ENCODE results near the gene NYNRIN.
"Not testable (repeated sequence)": the region's sequence is repeated elsewhere in the genome, so short reads cannot be mapped to it uniquely, and the experiment has no call there.

Gene NYNRIN

DNA sequence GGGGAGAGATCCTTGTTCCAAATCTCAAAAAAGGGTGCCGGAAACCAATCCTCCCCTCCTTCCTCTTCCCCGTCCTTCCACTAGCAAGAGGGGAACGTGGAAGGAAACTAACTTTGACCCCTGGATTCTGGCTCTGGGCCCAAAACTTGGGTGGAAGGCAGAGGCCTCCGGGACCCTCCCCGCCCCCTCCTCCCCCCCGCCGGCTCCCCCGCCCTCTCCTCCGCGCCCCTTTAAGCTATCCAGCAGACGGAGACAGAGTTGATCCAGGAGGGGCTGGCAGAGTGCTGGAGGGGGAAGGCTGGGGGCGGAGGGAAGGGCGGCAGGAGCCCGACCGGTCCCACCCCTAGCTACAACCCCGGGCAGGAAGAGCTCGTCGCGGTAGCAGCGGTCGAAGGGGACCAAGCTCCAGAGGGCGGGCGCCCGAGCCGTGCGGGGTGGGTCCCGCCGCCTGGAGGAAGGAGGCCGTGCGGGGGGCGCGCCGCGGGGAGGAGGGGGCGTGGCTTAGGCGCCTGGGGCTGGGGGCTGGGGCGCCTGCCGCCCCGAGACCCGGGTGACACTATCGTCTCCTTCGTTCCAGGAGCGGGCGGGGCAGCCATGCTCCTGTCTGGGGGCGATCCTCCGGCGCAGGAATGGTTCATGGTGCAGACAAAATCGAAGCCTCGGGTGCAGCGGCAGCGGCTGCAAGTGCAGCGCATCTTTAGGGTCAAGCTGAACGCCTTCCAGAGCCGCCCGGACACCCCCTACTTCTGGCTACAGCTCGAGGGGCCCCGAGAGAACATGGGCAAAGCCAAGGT, at the start of gene NYNRIN:
Gene NYNRIN (plus strand): TSS at position 351 of the 794 bp plus-strand sequence. CDS start 244 bp downstream, at position 595.
- DNase-seq (ENCODE audit: low read depth): no peak

DNA sequence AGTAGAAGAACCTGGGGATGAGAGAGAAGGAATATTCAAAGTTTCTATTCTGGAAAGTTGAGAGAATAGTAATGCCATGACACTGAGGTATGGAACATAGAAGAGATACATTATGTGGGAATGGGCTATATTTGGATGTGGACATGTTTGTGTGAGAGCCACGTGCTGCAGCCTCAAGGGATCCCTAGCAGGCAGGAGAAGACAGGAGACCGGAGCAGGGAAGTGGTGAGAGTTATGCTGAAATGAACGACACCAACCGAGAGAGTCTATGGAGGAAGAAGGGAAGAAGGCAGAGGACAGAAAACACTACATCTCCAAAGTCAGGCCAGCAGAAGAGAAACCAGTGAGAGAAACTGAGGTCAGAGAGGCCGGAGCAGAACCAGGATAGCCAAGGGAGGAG, 49.1 kb upstream of the NYNRIN start:
- no peak for DNase-seq (ENCODE audit: low read depth)

DNA sequence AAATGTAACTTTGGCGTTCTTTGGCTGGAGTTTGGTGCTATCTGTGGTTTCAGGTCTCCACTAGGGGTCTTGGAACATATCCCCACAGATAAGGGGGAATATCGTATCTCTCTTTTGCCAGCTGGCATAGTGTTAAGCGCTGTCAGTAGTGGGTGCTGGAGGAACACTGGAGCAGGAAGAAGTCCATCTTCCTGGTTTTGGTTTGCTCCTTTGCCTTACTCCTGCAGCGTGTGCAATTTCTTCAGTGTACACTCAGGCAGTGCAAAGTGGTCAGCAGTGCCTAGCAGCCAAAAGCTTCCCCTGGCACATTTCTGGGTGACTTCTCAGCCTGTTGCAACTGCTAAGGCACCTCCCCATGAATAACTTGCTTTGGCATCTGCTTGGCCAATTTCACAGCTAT, 47.3 kb upstream of the NYNRIN start:
- DNase-seq (ENCODE audit: low read depth): no peak

DNA sequence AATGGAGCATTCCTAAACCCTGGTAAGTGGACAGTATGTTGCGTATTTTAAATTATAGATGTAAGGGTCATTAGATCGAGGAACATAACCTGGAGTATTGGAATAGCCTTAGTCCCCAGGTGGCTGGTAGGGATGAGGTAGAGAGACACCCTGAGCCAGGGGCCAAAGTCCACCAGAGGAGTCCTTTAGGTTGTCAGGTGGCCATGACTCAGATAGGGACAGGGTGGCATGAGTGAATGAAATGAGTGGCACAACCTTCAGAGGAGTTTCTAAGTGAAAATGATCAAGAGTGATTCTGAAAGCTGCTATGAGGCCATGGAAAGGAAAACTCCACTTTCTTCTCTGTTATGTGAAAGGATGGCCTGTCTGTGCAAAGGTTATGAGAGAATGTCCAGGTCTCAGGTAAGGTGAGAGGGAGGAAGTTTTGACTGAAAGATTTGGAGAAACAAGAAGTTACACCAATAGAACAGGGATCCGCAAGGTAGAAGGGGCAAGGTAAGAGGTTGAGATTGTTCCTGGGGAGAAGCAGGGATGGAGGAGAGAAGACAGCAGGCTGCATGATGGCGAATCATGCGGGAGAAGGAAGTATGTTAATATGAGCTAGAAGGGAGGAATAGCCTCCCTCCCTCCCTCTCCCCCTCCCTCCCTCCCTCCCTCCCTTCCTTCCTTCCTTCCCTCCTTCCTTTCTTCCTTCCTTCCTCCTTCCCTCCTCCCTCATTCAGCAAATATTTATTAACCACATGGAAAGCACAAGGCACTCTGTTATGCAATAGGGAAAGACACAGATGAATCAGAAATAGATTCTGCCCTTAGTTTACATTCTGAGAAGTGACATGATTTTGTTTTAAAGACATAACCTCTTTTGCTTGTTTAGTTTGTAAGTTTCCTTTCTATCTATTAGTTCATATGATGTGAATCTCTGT, 45.0 kb upstream of the NYNRIN start:
- no peak for DNase-seq (ENCODE audit: low read depth)

DNA sequence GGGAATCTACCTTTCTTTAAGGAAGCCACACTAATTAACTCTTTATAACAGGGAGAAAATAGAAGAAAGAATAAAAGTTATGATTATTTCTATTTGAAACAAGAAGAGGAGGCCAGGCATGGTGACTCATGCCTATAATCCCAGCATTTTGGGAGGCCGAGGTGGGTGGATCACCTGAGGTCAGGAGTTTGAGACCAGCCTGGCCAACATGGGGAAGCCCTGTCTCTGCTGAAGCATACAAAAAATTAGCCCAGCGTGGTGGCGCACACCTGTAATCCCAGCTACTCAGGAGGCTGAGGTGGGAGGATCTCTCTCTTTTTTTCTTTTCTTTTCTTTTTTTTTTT, 44.3 kb upstream of the NYNRIN start:
- DNase-seq (ENCODE audit: low read depth): not testable (repeated sequence)

DNA sequence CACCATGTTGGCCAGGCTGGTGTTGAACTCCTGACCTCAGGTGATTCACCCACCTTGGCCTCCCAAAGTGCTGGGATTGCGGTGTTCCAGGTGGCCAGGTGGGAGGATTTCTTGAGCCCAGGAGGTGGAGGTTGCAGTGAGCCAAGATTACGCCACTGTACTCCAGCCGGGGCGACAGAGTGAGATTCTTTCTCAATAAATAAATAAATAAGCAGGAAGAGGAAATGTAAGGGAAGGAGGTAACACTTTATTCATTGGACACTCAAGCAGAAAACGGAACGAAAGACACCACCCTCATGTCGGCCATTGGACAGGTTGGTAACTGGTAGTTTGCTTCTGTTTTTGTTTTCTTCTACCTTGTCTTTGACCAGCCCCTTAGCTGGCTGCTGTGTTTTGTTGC, 43.8 kb upstream of the NYNRIN start:
- DNase-seq (ENCODE audit: low read depth): no peak

DNA sequence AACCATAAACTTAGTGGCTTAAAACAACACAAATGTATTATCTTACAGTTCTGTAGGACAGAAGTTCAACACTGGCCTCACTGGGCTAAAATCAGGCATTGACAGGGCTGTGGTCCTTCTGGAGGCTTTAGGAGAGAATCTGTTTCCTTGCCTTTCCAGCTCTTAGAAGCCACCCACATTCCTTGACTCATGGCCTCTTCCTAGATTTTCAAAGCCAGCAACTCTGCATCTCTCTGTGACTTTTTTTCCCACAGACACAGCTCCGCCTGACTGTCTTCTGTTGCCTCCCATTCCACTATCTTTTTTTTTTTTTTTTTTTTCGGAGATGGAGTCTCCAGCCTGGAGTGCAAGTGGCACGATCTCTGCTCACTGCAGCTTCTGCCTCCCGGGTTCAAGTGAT, 42.6 kb upstream of the NYNRIN start:
- DNase-seq (ENCODE audit: low read depth): no peak

DNA sequence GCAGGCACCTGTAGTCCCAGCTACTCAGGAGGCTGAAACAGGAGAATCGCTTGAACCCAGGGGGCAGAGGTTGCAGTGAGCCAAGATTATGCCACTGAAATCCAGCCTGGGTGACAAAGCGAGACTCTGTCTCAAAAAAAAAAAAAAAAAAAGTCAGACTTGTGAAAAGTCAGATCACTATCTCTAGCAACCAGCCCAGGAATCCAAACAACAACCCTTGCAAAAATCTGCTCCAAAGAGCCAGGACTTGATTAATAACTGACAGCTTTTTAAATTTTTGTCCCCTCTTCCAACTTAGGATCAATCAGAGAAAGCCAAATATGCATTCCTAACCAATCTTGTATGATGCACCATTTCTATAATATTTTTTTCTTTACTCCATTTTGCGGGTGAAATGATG, 38.5 kb upstream of the NYNRIN start:
- no peak for DNase-seq (ENCODE audit: low read depth)

DNA sequence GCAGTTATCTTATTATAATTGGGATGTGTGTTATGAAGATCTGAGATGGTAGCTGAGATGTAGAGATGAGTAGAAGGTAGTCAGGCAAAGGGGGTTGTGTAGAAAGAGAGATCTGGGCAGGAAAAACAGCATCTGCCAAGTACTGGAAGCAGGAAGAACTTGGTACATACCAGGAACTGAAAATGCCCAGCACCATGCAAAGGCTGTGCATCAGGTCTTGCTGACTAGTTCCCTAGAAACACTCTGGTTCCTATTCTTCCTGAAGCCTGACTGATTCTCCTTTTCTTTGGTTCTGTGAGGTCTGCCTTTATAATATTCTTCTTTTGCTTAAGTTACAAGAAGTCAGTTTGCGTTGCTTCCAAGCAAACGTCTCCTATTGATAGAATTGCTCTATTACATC, 37.5 kb upstream of the NYNRIN start:
- DNase-seq (ENCODE audit: low read depth): no peak

DNA sequence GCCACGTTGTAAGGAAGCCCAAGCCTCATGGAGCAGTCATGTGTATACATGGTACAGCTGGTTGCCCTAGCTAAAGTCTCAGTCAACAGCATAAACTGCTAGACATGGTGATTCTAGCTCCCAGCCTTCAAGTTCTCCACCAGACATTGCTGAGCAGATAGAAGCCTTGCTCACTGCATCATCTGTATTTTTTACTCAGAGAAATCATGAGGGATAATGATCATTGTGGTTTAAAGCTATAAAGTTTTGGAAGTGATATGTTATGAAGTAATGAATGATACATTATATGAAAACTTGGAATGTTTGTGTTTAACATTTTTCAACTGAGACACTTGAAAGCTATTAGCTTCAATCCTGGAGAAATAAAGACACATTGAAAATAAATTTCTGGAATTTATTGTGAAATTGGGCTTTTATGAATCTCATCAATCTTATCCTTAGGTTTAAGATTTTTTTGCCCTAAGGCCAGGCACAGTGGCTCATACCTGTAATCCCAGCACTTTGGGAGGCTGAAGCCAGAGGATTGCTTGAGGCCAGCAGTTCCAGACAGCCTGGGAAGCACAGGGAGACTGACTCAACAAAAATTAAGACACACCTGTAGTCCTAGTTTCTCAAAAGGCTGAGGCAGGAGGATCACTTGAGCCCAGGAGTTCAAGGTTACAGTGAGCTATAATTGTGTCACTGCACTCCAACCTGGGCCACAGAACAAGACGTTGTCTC, 36.4 kb upstream of the NYNRIN start:
- DNase-seq (ENCODE audit: low read depth): no peak

DNA sequence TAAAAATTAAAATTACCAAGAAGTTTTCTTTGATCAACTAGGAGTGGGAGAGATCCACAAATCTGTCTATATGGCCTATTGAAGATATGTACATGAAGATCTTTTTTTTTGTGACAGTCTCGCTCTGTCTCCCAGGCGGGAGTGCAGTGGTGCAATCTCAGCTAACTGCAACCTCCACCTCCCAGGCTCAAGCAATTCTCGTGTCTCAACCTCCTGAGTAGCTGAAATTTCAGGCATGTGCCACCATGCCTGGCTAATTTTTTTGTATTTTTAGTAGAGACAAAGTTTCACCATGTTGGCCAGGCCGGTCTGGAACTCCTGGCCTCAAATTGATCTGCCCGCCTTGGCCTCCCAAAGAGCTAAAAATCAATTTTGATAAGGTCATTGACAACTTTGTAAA, 35.4 kb upstream of the NYNRIN start:
- DNase-seq (ENCODE audit: low read depth): no peak

DNA sequence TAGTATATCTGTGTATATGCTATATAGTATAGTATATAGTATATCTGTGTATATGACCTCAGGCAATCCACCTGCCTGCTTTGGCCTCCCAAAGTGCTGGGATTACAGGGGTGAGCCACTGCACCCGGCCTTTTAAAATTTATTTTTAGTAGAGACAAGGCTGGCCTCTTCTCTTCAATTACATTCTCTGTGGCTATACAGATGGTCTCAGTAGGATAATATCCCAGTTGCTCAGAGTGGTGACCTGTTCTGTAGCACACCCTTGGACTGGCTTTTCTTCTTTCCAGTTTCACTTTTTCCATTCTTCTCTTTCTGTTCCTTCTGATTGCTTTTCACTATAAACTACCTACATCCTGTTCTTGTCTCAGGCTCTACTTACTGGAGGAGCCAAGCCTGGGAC, 34.0 kb upstream of the NYNRIN start:
- DNase-seq (ENCODE audit: low read depth): no peak

DNA sequence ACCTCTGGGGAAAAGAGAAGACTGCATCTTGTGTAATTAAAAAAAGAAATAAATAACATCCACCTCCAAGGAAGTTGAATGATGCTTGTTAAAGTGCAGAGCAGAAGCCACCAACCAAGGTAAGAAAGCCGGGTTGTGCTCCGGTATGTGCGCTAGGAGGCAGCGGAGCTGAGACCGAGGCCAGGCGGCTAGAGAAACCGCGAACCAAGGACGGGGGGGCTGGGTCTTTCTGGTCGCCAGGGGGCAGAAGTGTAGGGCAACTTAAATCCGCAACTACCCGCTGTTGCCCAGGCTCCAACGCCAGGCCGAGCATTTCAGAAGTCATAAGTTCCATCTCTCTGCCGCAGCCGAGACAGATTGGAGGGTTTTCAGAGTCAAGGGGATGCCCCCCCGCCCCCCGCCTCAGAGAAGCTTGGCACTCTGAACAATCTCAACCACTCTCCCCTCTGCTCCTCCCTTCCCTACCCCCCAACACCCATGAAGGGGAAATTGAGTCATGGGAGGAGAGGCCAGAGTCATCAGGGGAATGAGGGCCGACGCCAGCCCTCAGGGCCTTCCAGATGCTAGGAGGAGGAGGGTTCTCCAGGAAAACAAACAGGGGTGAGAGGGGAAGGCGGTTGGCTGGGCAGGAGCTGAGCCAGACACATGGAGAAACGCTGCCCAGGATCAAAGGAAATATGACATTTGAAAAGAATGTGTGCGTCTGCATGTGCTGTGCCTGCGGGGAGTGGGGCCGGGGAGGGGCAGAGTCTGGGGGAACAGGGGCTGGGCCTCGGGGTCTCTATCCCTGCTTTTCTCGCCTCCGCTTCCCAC, 33.0 kb upstream of the NYNRIN start:
- DNase-seq (ENCODE audit: low read depth): peak; percentile 42

DNA sequence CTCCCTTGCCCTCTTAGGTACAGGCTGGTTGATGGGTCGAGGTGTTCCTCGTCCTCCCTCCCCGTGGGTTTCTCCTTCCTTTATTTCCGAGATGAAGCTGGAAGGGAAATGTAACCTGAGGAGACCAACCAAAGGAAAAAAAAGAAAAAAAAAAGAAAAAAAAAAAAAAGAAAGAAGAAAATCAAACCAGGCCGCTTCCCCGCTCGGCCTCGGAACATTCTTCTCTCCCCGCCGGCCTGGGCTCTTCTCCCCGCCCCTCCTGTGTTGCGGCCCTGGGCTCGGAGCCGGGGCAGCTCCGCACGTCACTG, 32.4 kb upstream of the NYNRIN start:
- DNase-seq (ENCODE audit: low read depth): no peak

DNA sequence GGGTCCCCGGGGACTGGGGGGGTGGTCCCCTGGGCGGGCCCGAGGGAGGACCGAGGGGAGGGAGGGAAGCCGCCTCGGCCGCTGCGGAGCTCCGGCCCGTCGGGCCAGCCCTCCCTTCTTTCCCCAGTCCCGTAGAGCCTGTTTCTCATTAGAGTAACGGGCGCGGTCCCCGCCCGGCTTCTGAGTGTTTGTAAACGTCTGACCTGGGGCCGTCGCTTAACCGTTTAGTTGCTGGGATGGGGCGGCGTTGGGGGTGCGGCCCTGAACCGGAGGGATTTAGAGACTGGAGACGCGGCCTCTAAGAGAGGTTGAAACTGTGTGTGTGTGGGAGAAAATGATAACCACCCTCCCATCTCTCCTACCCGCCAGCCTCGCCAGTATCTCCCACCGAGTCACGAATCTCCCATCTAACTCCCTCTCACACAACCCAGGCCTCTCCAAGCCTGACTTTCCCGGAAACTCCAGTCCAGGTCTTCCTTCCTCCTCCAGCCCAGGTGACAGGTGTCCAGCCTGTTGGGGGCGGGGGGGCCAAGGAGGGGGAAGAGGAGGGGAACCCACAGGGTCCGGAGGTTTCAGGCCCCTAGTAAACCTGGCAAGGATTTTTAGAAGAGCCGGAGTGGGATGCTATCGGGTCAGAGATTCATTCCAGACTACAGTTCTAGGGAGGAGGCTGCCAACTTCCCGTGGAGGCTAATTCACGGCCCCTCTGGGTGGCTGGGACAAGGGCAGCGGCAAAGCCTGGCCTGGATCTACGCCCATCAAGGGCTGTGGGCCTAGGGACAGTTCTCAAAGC, 31.9 kb upstream of the NYNRIN start:
- DNase-seq (ENCODE audit: low read depth): no peak

DNA sequence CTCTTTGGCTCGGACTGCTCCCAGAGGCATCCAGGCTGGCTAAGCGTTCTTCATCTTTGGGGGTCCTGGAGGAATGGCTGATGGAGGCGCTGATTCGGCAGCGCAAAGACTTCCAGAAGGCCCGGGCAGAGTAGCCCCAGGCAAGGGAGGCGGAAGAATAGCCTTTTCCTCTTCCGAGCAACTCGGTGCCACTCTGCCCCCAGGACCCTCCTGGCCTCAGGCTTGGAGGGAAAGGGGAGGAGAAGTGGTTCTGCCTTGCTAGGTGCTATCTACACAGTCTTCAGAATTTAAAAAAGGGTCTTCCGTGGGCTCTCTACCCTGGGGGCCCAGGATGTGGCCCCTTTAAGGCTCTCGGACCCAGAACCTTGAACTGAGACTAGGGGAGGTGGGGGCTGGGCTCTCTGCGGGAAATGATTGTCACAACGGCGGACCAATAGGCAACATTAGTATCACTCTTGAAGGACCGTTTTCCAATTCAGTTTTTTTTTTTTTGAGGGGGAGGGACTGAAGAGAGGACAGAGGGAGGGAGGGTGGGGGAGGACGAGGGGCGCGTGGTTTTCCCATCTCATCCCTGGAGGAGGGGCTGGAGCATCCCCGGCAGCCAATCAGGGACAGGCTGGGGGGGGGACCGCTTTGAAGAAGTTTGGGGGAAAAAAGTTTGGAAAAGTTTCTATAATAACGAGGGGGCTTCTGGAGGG, 31.1 kb upstream of the NYNRIN start, which contains the start of gene NFATC4:
Gene NFATC4 (plus strand): TSS at position 671 of the 698 bp plus-strand sequence. CDS start 157 bp downstream, outside the sequence.
- no peak for DNase-seq (ENCODE audit: low read depth)

DNA sequence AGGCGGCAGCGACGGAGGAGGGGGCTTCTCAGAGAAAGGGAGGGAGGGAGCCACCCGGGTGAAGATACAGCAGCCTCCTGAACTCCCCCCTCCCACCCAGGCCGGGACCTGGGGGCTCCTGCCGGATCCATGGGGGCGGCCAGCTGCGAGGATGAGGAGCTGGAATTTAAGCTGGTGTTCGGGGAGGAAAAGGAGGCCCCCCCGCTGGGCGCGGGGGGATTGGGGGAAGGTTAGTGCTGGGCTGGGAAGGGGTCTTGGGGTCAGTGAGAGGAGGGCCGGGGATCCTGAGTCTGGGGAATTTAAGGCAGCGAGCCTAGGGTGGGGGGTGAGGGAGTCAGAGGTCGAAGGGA, 30.6 kb upstream of the NYNRIN start:
- no peak for DNase-seq (ENCODE audit: low read depth)

DNA sequence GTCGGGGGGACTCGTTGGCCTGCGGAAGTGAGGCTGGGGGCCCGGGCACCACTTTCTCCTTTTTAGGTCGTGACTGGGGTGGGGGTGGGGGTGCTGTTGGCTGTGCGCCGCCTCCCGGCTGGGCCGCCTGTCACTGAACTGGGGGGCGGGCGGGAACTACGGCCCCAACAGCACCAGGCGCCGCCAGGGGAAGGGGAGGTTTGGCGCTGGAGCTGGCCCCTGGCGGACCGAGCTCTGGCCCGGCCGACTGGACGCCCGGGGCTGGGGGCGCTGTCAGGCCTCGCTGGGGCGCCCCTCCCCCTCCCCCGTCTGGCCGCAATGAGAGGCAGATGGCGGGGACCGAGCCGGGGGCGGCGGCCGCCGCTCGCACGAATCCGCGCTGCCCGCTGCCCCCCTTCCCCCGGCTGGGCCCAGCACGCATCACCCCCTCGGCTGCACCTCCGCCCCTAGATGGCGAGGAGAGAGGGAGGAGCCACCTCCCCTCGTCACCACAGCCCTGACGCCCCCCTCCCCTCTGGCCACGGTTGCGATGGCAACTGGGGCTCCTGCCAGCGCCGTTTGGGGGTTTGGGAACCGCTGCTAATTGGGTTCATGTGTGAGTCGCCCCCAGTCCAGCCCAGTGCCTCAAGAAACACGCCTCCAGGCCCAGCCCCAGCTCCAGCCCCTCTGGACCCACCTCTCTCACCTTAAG, 30.1 kb upstream of the NYNRIN start:
- peak; percentile 36 for DNase-seq (ENCODE audit: low read depth)

DNA sequence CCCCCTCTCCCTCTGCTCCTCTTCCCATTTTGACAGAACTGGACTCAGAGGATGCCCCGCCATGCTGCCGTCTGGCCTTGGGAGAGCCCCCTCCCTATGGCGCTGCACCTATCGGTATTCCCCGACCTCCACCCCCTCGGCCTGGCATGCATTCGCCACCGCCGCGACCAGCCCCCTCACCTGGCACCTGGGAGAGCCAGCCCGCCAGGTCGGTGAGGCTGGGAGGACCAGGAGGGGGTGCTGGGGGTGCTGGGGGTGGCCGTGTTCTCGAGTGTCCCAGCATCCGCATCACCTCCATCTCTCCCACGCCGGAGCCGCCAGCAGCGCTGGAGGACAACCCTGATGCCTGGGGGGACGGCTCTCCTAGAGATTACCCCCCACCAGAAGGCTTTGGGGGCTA, 29.3 kb upstream of the NYNRIN start:
- DNase-seq (ENCODE audit: low read depth): no peak
